ENCODE data around the gene TMPRSS9.

TMPRSS9 gene

DNA sequence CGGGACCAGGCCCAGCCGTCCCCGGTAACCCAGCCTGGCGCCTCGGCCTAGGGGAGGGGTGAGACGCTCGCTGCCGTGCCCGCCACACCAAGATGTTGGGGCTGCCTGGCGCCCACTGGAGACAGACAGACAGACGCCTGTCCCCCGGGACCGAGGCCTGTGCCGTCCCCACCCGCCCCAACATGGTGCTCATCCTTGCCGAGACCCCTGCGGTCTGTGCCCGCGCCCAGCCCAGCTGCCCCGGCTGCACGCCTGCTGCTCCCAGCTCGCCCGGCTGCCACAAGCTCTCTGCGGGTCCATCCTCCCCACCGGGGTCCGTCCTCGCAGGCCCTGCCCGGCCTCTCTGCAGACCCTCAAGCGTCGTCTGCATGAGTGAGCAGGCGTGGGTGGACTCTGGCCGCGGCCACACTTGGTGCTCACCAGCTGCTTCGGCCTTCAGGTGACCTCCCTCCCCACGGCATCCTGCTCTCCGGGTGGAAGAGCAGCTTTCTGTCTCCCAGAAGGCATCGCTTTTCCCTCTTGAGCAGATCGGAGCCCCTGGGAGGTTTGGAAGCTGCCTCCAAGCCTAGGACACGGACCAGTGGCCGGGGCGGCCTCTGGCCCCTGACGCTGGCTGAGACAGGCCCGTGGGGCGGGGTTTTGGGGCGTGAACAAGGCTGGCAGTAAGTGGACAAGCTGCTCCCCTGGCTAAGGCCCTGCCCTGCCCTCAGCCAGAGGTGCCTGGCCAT lies 6.7 kb upstream of the TMPRSS9 start:
- H3K36me3 ChIP-seq (ENCODE audit: control insufficient read depth, insufficient read depth, low read length): no peaks in the 10 kb centered on the region
- 92% methylated on average over 45 of the region's 45 CpGs for WGBS, 2 experiments
- H3K9me3 ChIP-seq (ENCODE audit: control insufficient read depth, low read length): no peaks in the 10 kb centered on the region
- no peak overlapping the region for H3K27ac ChIP-seq (ENCODE audit: insufficient read depth, low read depth, low read length, poor library complexity, severe bottlenecking)
- no peak overlapping the region for H3K4me3 ChIP-seq (ENCODE audit: insufficient read depth, low read depth, low read length)
- peaks cover 3% of the 10 kb centered on the region for H3K27me3 ChIP-seq (ENCODE audit: control insufficient read depth, insufficient read depth, low read length, poor library complexity, severe bottlenecking)
- H3K4me1 ChIP-seq (ENCODE audit: control insufficient read depth, insufficient read depth, low read length): no peaks in the 10 kb centered on the region

DNA sequence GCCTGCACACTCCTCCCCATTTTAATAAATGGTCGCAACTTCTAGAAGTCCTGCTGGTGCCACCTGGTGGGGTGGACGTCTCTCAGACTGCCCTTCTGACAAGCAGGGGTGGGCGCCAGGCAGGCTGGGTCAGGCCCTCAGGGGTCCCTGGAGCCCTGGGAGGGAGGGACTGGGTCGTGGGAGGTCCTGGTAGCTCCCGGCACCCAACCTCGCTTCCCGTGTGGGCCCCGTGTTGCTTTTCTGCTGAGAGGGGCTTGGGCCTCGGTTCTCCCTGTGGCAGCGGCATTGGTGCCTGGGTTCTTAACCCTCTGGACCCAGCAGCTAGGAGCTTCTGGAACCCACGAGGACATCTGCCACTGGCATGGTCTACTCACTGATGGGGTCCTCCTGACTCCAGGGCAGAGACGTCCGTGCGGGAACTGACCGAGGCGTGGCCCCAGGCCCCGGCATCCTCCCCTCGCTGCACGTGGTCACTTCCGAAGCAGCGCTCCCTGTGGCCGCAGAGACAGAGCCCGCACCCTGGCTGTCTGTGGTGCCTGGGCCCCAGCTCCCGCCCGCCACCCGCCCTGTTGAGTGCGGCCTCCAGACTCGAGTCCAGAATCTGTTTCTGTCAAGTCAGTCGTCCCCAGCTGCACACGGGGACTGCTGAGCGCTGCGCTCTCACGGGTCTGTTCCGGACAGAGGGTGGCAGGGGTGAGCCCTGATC lies 6.0 kb upstream of the TMPRSS9 start:
- Histone ChIP-seq H3K27ac (ENCODE audit: insufficient read depth, low read depth, low read length, poor library complexity, severe bottlenecking) (no peak overlapping the region), H3K27me3 (ENCODE audit: control insufficient read depth, insufficient read depth, low read length, poor library complexity, severe bottlenecking) (peaks cover 11% of the 10 kb centered on the region), H3K4me1 (ENCODE audit: control insufficient read depth, insufficient read depth, low read length) (no peaks in the 10 kb centered on the region), H3K36me3 (ENCODE audit: control insufficient read depth, insufficient read depth, low read length) (no peaks in the 10 kb centered on the region), H3K9me3 (ENCODE audit: control insufficient read depth, low read length) (no peaks in the 10 kb centered on the region), H3K4me3 (ENCODE audit: insufficient read depth, low read depth, low read length) (no peak overlapping the region)
- WGBS, 2 experiments: 93% methylated on average over 34 of the region's 34 CpGs

- Histone ChIP-seq H3K27ac (ENCODE audit: insufficient read depth, low read depth, low read length, poor library complexity, severe bottlenecking) (no peak overlapping the region), H3K4me1 (ENCODE audit: control insufficient read depth, insufficient read depth, low read length) (no peaks in the 10 kb centered on the region), H3K4me3 (ENCODE audit: insufficient read depth, low read depth, low read length) (no peak overlapping the region), H3K9me3 (ENCODE audit: control insufficient read depth, low read length) (no peaks in the 10 kb centered on the region), H3K36me3 (ENCODE audit: control insufficient read depth, insufficient read depth, low read length) (no peaks in the 10 kb centered on the region), H3K27me3 (ENCODE audit: control insufficient read depth, insufficient read depth, low read length, poor library complexity, severe bottlenecking) (peaks cover 17% of the 10 kb centered on the region)
- 93 to 94% methylated on average over 17 of the region's 17 CpGs for WGBS, 2 experiments
Measured at GRCh38 chr19:2354670-2355069, 5.4 kb upstream of the TMPRSS9 start.

DNA sequence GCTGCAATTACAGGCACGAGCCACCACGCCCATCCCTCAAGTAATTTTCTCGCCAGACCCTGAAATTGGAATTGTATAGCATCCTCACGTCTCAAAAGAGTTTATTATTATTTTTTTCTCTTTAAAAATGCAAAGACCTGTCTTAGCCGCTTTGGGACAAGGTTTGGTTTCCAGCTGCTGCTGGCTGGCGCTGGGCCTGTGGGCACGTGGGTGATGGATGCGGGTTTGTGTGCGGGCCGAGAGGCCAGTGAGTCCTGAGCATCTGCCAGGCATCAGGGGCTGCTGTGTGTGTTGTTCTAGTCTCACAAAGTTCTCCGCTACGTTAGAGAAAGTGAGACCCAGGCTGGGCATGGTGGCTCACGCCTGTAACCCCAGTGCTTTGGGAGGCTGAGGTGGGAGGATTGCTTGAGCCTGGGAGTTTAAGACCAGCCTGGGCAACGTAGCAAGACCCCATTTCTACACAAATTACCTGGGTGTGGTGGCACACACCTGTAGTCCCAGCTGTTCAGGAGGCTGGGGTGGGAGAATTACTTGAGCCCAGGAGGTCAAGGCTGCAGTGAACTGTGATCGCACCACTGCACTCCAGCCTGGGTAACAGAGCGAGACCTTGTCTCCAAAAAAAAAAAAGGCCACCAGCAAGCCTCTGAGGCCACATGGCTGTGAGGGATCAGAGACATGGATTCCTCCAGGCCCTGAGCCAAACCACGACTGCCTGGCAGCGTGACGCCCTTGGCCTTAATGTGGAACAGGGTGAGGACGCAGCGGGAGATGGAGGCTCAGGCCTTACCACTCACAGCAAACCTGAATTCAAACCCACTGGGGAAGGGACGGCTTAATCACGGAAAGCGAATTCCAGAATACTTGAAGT lies 4.7 kb upstream of the TMPRSS9 start:
- WGBS, 2 experiments: 92 to 93% methylated on average over 24 of the region's 24 CpGs
- no peak overlapping the region for H3K27ac ChIP-seq (ENCODE audit: insufficient read depth, low read depth, low read length, poor library complexity, severe bottlenecking)
- H3K27me3 ChIP-seq (ENCODE audit: control insufficient read depth, insufficient read depth, low read length, poor library complexity, severe bottlenecking): peaks cover 24% of the 10 kb centered on the region
- H3K9me3 ChIP-seq (ENCODE audit: control insufficient read depth, low read length): no peaks in the 10 kb centered on the region
- no peak overlapping the region for H3K4me3 ChIP-seq (ENCODE audit: insufficient read depth, low read depth, low read length)
- H3K4me1 ChIP-seq (ENCODE audit: control insufficient read depth, insufficient read depth, low read length): no peaks in the 10 kb centered on the region
- no peaks in the 10 kb centered on the region for H3K36me3 ChIP-seq (ENCODE audit: control insufficient read depth, insufficient read depth, low read length)

- WGBS, 2 experiments: 88% methylated on average over 21 of the region's 21 CpGs
- Histone ChIP-seq H3K4me3 (ENCODE audit: insufficient read depth, low read depth, low read length) (no peak overlapping the region), H3K27me3 (ENCODE audit: control insufficient read depth, insufficient read depth, low read length, poor library complexity, severe bottlenecking) (peaks cover 30% of the 10 kb centered on the region), H3K27ac (ENCODE audit: insufficient read depth, low read depth, low read length, poor library complexity, severe bottlenecking) (no peak overlapping the region), H3K36me3 (ENCODE audit: control insufficient read depth, insufficient read depth, low read length) (no peaks in the 10 kb centered on the region), H3K4me1 (ENCODE audit: control insufficient read depth, insufficient read depth, low read length) (no peaks in the 10 kb centered on the region), H3K9me3 (ENCODE audit: control insufficient read depth, low read length) (no peaks in the 10 kb centered on the region)
Measured at GRCh38 chr19:2356036-2356646, 3.9 kb upstream of the TMPRSS9 start.

DNA sequence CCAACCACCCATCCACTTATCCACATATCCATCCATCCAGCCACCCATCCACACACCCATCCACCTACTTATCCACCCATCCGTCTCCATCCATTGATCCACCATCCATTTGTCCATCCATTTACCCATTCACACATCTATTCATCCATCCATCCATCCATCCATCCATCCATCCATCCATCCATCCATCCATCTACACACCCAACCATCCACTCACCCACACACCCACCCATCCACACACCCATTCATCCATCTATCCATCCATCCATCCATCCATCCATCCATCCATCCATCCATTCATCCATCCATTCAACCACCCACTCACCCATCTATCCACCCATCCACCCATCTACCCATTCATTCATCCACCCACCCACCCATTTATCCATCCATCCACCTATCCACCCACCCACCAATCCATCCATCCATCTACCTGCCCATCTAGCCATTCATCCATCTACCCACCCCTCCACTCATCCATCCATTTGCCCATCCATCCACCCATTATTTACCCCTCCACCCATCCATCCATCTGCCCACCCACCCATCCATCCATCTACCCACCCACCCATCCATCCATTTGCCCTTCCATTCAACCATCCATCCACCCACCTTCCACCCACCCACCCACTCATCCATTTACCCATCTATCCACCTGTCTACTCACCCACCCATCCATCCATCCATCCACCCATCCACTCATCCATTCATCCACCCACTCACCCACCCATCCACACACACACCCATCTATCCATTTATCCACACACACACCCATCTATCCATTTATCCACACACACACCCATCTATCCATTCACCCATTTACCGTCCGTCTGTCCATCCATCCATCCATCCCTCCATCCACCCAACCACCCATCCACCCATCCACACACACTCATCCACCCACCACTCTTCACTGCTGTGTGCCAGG lies 2.5 kb upstream of the TMPRSS9 start:
- Histone ChIP-seq H3K27me3 (ENCODE audit: control insufficient read depth, insufficient read depth, low read length, poor library complexity, severe bottlenecking) (peaks cover 42% of the 10 kb centered on the region), H3K27ac (ENCODE audit: insufficient read depth, low read depth, low read length, poor library complexity, severe bottlenecking) (no peak overlapping the region), H3K36me3 (ENCODE audit: control insufficient read depth, insufficient read depth, low read length) (no peaks in the 10 kb centered on the region), H3K4me3 (ENCODE audit: insufficient read depth, low read depth, low read length) (no peak overlapping the region), H3K9me3 (ENCODE audit: control insufficient read depth, low read length) (no peaks in the 10 kb centered on the region), H3K4me1 (ENCODE audit: control insufficient read depth, insufficient read depth, low read length) (no peaks in the 10 kb centered on the region)
- WGBS, 2 experiments: 92 to 93% methylated on average over 3 of the region's 3 CpGs

GRCh38 chr19:2358548-2359173 lies 1.4 kb upstream of the TMPRSS9 start:
- Histone ChIP-seq H3K9me3 (ENCODE audit: control insufficient read depth, low read length) (no peaks in the 10 kb centered on the region), H3K27ac (ENCODE audit: insufficient read depth, low read depth, low read length, poor library complexity, severe bottlenecking) (no peak overlapping the region), H3K27me3 (ENCODE audit: control insufficient read depth, insufficient read depth, low read length, poor library complexity, severe bottlenecking) (peaks cover 42% of the 10 kb centered on the region), H3K4me3 (ENCODE audit: insufficient read depth, low read depth, low read length) (no peak overlapping the region), H3K36me3 (ENCODE audit: control insufficient read depth, insufficient read depth, low read length) (no peaks in the 10 kb centered on the region), H3K4me1 (ENCODE audit: control insufficient read depth, insufficient read depth, low read length) (no peaks in the 10 kb centered on the region)
- WGBS, 2 experiments: 83 to 84% methylated on average over 28 of the region's 28 CpGs

- Histone ChIP-seq H3K27me3 (ENCODE audit: control insufficient read depth, insufficient read depth, low read length, poor library complexity, severe bottlenecking) (peaks cover 42% of the 10 kb centered on the region), H3K4me3 (ENCODE audit: insufficient read depth, low read depth, low read length) (no peak overlapping the region), H3K9me3 (ENCODE audit: control insufficient read depth, low read length) (no peaks in the 10 kb centered on the region), H3K27ac (ENCODE audit: insufficient read depth, low read depth, low read length, poor library complexity, severe bottlenecking) (no peak overlapping the region), H3K36me3 (ENCODE audit: control insufficient read depth, insufficient read depth, low read length) (no peaks in the 10 kb centered on the region), H3K4me1 (ENCODE audit: control insufficient read depth, insufficient read depth, low read length) (no peaks in the 10 kb centered on the region)
- 76 to 85% methylated on average over 9 to 10 of the region's 11 CpGs for WGBS, 2 experiments
Measured at GRCh38 chr19:2360833-2361232, 768 bp downstream of the TMPRSS9 start.

All from ectodermal cell (in vitro differentiated cells).